Astrocyte (in vitro differentiated cells and primary cell): ENCODE results near the gene MYMK.

Experiments
- EZH2 ChIP-seq: IDR thresholded peaks from 2 replicates; pipeline ENCODE4 v1.6.1; 2012; ENCODE audit warnings: mild to moderate bottlenecking, low read length, inconsistent platforms; ENCODE audit not compliant: insufficient read depth
- TF ChIP-seq, protein P1 (sequence below): IDR thresholded peaks from 2 replicates; pipeline ENCODE4 v1.5.1; 2011; ENCODE audit warnings: low read depth, mild to moderate bottlenecking, inconsistent platforms, low read length, moderate library complexity; ENCODE audit not compliant: insufficient read depth

DNA sequence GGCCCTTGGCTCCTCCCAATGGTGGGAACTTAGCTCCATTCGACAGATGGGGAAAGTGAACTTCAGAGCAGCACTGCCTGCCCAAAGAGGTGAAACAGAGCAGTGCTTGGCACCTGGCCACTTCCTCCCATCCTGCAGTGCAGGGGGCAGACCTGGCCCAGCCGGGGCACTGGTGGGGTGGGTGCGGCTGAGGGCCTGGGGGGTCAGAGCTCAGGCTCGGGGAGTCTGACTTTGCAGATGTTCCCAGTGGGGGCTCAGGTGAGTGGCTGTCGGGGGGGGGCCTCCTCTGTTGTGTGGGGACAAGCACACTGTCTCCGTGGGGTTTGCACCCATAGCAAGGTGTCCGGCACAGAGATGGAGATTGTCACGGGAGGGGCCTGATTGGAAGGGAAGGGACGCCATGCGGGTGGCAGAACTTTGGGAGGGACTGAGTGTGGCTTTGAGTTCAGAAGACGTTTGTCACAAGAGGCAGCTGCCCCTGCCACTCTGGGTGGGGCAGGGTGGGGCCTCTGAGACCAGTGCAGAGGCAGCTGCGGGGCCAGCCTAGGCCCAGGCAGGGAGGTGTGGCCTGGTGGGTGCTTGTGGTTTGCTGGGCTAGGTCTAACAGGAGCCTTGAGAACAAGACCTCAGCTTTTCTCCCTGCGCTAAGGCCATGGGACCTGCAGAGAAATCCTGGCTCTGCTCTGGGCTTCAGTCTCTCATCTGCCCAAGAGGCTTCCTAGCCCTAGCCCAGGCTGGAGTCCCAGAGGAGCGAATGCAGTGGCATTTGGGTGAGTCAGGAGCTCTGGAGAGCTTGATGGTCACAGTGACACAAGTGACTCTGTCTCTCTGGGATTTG lies 2.5 kb downstream of the MYMK start:
- TF ChIP-seq, protein P1, sequence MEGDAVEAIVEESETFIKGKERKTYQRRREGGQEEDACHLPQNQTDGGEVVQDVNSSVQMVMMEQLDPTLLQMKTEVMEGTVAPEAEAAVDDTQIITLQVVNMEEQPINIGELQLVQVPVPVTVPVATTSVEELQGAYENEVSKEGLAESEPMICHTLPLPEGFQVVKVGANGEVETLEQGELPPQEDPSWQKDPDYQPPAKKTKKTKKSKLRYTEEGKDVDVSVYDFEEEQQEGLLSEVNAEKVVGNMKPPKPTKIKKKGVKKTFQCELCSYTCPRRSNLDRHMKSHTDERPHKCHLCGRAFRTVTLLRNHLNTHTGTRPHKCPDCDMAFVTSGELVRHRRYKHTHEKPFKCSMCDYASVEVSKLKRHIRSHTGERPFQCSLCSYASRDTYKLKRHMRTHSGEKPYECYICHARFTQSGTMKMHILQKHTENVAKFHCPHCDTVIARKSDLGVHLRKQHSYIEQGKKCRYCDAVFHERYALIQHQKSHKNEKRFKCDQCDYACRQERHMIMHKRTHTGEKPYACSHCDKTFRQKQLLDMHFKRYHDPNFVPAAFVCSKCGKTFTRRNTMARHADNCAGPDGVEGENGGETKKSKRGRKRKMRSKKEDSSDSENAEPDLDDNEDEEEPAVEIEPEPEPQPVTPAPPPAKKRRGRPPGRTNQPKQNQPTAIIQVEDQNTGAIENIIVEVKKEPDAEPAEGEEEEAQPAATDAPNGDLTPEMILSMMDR = no peak
- TF ChIP-seq EZH2 = no peak
